Uterus (tissue), 2 donors: ENCODE results near the gene TMEM255B.

Experiments
- POLR2A ChIP-seq, 2 donors: fragments of 450-650 bp; IDR thresholded peaks; one replicate each; pipeline ENCODE4 v1.6.1; 2016; ENCODE audit warnings: antibody characterized with exemption in 2 of 2, mild to moderate bottlenecking in 1 of 2, moderate library complexity in 1 of 2
- TF ChIP-seq, protein P1 (sequence below), 4 experiments: fragments of 200-600 bp in 2 of 4; fragments of 450-650 bp in 2 of 4; sonication (generic) in 2 of 4; IDR thresholded peaks; one replicate each; pipeline ENCODE4 v1.5.1; 2016 to 2019; ENCODE audit warnings: antibody characterized with exemption in 4 of 4, mild to moderate bottlenecking in 2 of 4, moderate library complexity in 1 of 4

- no peak for TF ChIP-seq POLR2A (IDR thresholded peaks at IDR 0.05)
- TF ChIP-seq, protein P1, sequence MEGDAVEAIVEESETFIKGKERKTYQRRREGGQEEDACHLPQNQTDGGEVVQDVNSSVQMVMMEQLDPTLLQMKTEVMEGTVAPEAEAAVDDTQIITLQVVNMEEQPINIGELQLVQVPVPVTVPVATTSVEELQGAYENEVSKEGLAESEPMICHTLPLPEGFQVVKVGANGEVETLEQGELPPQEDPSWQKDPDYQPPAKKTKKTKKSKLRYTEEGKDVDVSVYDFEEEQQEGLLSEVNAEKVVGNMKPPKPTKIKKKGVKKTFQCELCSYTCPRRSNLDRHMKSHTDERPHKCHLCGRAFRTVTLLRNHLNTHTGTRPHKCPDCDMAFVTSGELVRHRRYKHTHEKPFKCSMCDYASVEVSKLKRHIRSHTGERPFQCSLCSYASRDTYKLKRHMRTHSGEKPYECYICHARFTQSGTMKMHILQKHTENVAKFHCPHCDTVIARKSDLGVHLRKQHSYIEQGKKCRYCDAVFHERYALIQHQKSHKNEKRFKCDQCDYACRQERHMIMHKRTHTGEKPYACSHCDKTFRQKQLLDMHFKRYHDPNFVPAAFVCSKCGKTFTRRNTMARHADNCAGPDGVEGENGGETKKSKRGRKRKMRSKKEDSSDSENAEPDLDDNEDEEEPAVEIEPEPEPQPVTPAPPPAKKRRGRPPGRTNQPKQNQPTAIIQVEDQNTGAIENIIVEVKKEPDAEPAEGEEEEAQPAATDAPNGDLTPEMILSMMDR (IDR thresholded peaks at IDR 0.05): no peak
These were observed 4.2 kb downstream of the TMEM255B start for GRCh38 chr13:113763254-113763653.
